PC-3 (cell line): ENCODE data around the gene MRPL43. TPM values are rescaled to one million over a fixed set of nuclear protein-coding genes. Genes with fewer than 3 reads are reported as not detected.

Source experiments
- ATAC-seq: fragments of 200-7000 bp; cut with Tn5 transposase; 2 replicates; pipeline ENCODE4 v1.9.1; 2020; ENCODE audit warnings: mild to moderate bottlenecking, moderate library complexity
- BruUV-seq: library from RNA; stranded (reverse); fragments of 400-500 nt; replicated peaks from 2 replicates; lab custom pipeline; 2021; lab: Mats Ljungman, UMichigan
- CTCF ChIA-PET: fragments of 300-600 bp; sonication (Branson Sonifier 250); formaldehyde crosslinking; loops from one replicate; lab custom pipeline; 2022; ENCODE audit warnings: antibody characterized with exemption; lab: Charles Lee
- POLR2A ChIA-PET: fragments of 300-600 bp; sonication (Branson Sonifier 250); formaldehyde crosslinking; loops from one replicate; lab custom pipeline; 2022; ENCODE audit warnings: antibody characterized with exemption; ENCODE audit not compliant: unreplicated experiment; lab: Charles Lee
- DNase-seq: peaks from one replicate; pipeline ENCODE4 v3.0.0-alpha.2; 2015
- H2AFZ ChIP-seq: fragments of 300-600 bp; sonication (generic); 2 replicates; pipeline ENCODE4 v1.6.0; 2016; ENCODE audit warnings: antibody characterized with exemption, low read length
- H3F3A ChIP-seq: fragments of 300-600 bp; sonication (generic); one replicate; pipeline ENCODE4 v1.6.0; 2017; ENCODE audit warnings: antibody characterized with exemption, low read length, control low read depth, mild to moderate bottlenecking; ENCODE audit not compliant: unreplicated experiment
- H3K27ac ChIP-seq: fragments of 300-600 bp; sonication (generic); 2 replicates; pipeline ENCODE4 v1.5.1; 2016; ENCODE audit warnings: mild to moderate bottlenecking, low read length
- H3K27me3 ChIP-seq: fragments of 300-600 bp; sonication (generic); 2 replicates; pipeline ENCODE4 v1.6.1; 2016; ENCODE audit warnings: low read length, mixed read lengths
- H3K36me3 ChIP-seq: fragments of 300-600 bp; sonication (generic); 2 replicates; pipeline ENCODE4 v1.6.1; 2016; ENCODE audit warnings: low read depth, mixed run types, low read length, mixed read lengths
- H3K4me1 ChIP-seq: fragments of 300-600 bp; sonication (generic); 2 replicates; pipeline ENCODE4 v1.5.1; 2016; ENCODE audit warnings: low read length; ENCODE audit not compliant: insufficient read depth
- H3K4me2 ChIP-seq: fragments of 300-600 bp; sonication (generic); 2 replicates; pipeline ENCODE4 v1.6.0; 2016; ENCODE audit warnings: low read length
- H3K4me3 ChIP-seq: fragments of 300-600 bp; sonication (generic); 2 replicates; pipeline ENCODE4 v1.5.1; 2016; ENCODE audit warnings: mild to moderate bottlenecking, low read length, mixed read lengths
- H3K79me2 ChIP-seq: fragments of 300-600 bp; sonication (generic); 2 replicates; pipeline ENCODE4 v1.6.1; 2017; ENCODE audit warnings: low read length, mixed read lengths
- H3K9ac ChIP-seq: fragments of 300-600 bp; sonication (generic); 2 replicates; pipeline ENCODE4 v1.6.0; 2016; ENCODE audit warnings: mild to moderate bottlenecking, low read length
- H3K9me2 ChIP-seq: fragments of 300-600 bp; sonication (generic); replicated peaks from 2 replicates; pipeline ENCODE4 v1.6.1; 2016; ENCODE audit warnings: mixed run types, low read length, mixed read lengths
- H3K9me3 ChIP-seq: fragments of 300-600 bp; sonication (generic); 2 replicates; pipeline ENCODE4 v1.6.1; 2016; ENCODE audit warnings: low read length, mixed read lengths
- H4K20me1 ChIP-seq: fragments of 300-600 bp; sonication (generic); 2 replicates; pipeline ENCODE4 v1.6.1; 2016; ENCODE audit warnings: low read length, mixed read lengths
- CTCF ChIP-seq: fragments of 300-600 bp; sonication (generic); conservative IDR thresholded peaks from 2 replicates; pipeline ENCODE4 v1.5.1; 2017; ENCODE audit warnings: antibody characterized with exemption, low read depth, mild to moderate bottlenecking, low read length
- EZH2 ChIP-seq: fragments of 300-600 bp; sonication (generic); IDR thresholded peaks from one replicate; pipeline ENCODE4 v1.6.1; 2017; ENCODE audit warnings: antibody characterized with exemption, mild to moderate bottlenecking, low read length; ENCODE audit not compliant: unreplicated experiment
- EZH2phosphoT487 ChIP-seq: fragments of 300-600 bp; sonication (generic); IDR thresholded peaks from 2 replicates; pipeline ENCODE4 v1.6.1; 2018; ENCODE audit warnings: mild to moderate bottlenecking, antibody characterized with exemption, low read length, borderline replicate concordance
- intact Hi-C: fragments of 100-400 bp; cut with micrococcal nuclease; formaldehyde crosslinking; loops from 2 replicates; pipeline ENCODE4 v1.9.0; 2023
- total RNA-seq: library from RNA; depleted of rRNA; stranded (reverse); fragments of >200 nt; gene quantifications from 2 replicates; pipeline ENCODE4 v1.2.3, GENCODE V29; 2014

MRPL43 gene
- total RNA-seq, 1 experiment from 2014 or later: 81.0 TPM

GRCh38 chr10:101001659-101002035 lies 14.3 kb upstream of the MRPL43 start:
- Histone ChIP-seq H2AFZ (no peak overlapping the region), H3F3A (no peaks in the 10 kb centered on the region), H3K4me3 (peak overlapping the region; percentile 83; the same call in 1 of the 2 replicates), H3K9ac (no peak overlapping the region), H3K9me2 (no peaks in the 10 kb centered on the region), H3K27ac (no peak overlapping the region), H3K4me2 (peak overlapping the region; percentile 97; the same call in 1 of the 2 replicates), H3K79me2 (peaks cover 40% of the 10 kb centered on the region), H3K9me3 (no peaks in the 10 kb centered on the region), H3K4me1 (peaks cover 32% of the 10 kb centered on the region), H3K27me3 (no peaks in the 10 kb centered on the region), H4K20me1 (no peaks in the 10 kb centered on the region), H3K36me3 (no peaks in the 10 kb centered on the region)
- intact Hi-C loops: no loop called here
- DNase-seq (no peak), ATAC-seq (no peak)
- ChIA-PET CTCF (interaction anchor here (0.5 to 0.6 kb wide), 2 partner anchors 13 to 39 kb away, joined by 3 to 16 read pairs; no protein-coding TSS in a partner anchor), POLR2A (no interaction called here)
- TF ChIP-seq CTCF (no peak), EZH2 (no peak), EZH2phosphoT487 (no peak)
- no TSS peak for BruUV-seq

- Histone ChIP-seq H3K9me2 (no peaks in the 10 kb centered on the region), H3K27ac (peak overlapping the region; percentile 44), H3K9me3 (no peaks in the 10 kb centered on the region), H3K36me3 (no peaks in the 10 kb centered on the region), H2AFZ (no peak overlapping the region), H3K4me3 (peak overlapping the region; percentile 83), H3K27me3 (no peaks in the 10 kb centered on the region), H3F3A (no peaks in the 10 kb centered on the region), H3K4me1 (peaks cover 36% of the 10 kb centered on the region), H4K20me1 (no peaks in the 10 kb centered on the region), H3K79me2 (peaks cover 40% of the 10 kb centered on the region), H3K9ac (peak overlapping the region; percentile 93), H3K4me2 (peak overlapping the region; percentile 97)
- BruUV-seq: no TSS peak
- ChIA-PET CTCF (interaction anchor here (0.5 to 0.6 kb wide), 2 partner anchors 14 to 40 kb away, joined by 3 to 16 read pairs; no protein-coding TSS in a partner anchor), POLR2A (no interaction called here)
- DNase-seq (peak; percentile 54), ATAC-seq (peak; percentile 29)
- intact Hi-C loops: no loop called here
- TF ChIP-seq EZH2 (no peak), EZH2phosphoT487 (no peak), CTCF (no peak)
Observed at GRCh38 chr10:101000915-101001658, 13.8 kb upstream of the MRPL43 start.
